GM18502 (cell line): ENCODE measurements around the gene ALKBH1.

Experiments used
- ATAC-seq: cut with Tn5 transposase; IDR thresholded peaks from one replicate; pipeline ENCODE4 v1.9.1; 2021; ENCODE audit warnings: mild to moderate bottlenecking; ENCODE audit not compliant: unreplicated experiment, poor library complexity

Gene ALKBH1

GRCh38 chr14:77625360-77625759 lies 82.5 kb downstream of the ALKBH1 start:
- ATAC-seq: no peak

DNA sequence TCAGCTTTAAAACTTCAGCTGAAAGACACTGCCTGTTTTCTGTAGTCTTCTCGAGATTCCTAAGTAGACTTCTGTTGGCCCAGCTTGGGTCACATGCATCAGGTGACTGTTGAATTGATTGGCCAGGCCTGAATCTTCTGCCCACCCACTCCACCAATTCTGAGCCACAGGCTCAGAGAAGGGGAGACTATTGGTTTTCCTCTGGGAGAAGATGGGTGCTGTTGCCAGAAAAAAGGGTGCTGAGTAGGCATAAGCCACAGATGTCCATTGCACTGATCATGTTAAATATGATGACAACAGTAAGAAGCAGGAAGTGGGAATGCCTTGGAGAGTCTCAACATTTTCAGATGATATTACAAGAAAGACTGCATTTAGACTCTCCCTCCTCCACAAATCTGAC lies 84.6 kb downstream of the ALKBH1 start:
- no peak for ATAC-seq
